Astrocyte of the hippocampus (primary cell): ENCODE measurements around the gene MLLT10.
"Not testable (repeated sequence)": the region's sequence is repeated elsewhere in the genome, so short reads cannot be mapped to it uniquely, and the experiment has no call there.

Experiments
- DNase-seq: peaks from one replicate; pipeline ENCODE4 v3.0.0; 2011; ENCODE audit warnings: low read depth, low spot score

MLLT10 gene

GRCh38 chr10:21527598-21528235, 6.3 kb upstream of the MLLT10 start:
- DNase-seq = peak; percentile 68

GRCh38 chr10:21528236-21529031, 5.6 kb upstream of the MLLT10 start:
- DNase-seq = peak; percentile 74

- DNase-seq = peak; percentile 47
Measured at GRCh38 chr10:21529032-21529910, 4.8 kb upstream of the MLLT10 start.

- no peak for DNase-seq
Measured at GRCh38 chr10:21530168-21530567, 3.9 kb upstream of the MLLT10 start.

- DNase-seq = peak; percentile 21
Measured at GRCh38 chr10:21530641-21531040, 3.4 kb upstream of the MLLT10 start.

- peak; percentile 39 for DNase-seq
Measured at GRCh38 chr10:21531164-21531563, 2.9 kb upstream of the MLLT10 start.

- peak; percentile 40 for DNase-seq
Measured at GRCh38 chr10:21532694-21533466, 1.2 kb upstream of the MLLT10 start.

- DNase-seq = no peak
Measured at GRCh38 chr10:21534280-21534586, 201 bp downstream of the MLLT10 start.

GRCh38 chr10:21534604-21535493, 817 bp downstream of the MLLT10 start:
- DNase-seq = peak; percentile 71

- DNase-seq = no peak
Measured at GRCh38 chr10:21535494-21535965, 1.5 kb downstream of the MLLT10 start.

- not testable (repeated sequence) for DNase-seq
Measured at GRCh38 chr10:21535976-21536375, 1.9 kb downstream of the MLLT10 start.

GRCh38 chr10:21536874-21537273, 2.8 kb downstream of the MLLT10 start:
- no peak for DNase-seq

GRCh38 chr10:21540701-21541100, 6.7 kb downstream of the MLLT10 start:
- not testable (repeated sequence) for DNase-seq

- DNase-seq = no peak
Measured at GRCh38 chr10:21547246-21547645, 13.2 kb downstream of the MLLT10 start.

- no peak for DNase-seq
Measured at GRCh38 chr10:21552638-21553037, 18.6 kb downstream of the MLLT10 start.

GRCh38 chr10:21556527-21556926, 22.5 kb downstream of the MLLT10 start:
- DNase-seq = no peak

- DNase-seq = not testable (repeated sequence)
Measured at GRCh38 chr10:21558984-21559383, 25.0 kb downstream of the MLLT10 start.

- DNase-seq = no peak
Measured at GRCh38 chr10:21570761-21571521, 36.9 kb downstream of the MLLT10 start.

- DNase-seq = peak; percentile 11
Measured at GRCh38 chr10:21572578-21572977, 38.5 kb downstream of the MLLT10 start.

GRCh38 chr10:21574514-21574913, 40.5 kb downstream of the MLLT10 start:
- DNase-seq = peak; percentile 16
